GM19452 (cell line): ENCODE data around the gene RBMX2.
A peak's percentile ranks its signal among the peaks of the same experiment; 100 is the strongest.
"Not testable (repeated sequence)": the region's sequence is repeated elsewhere in the genome, so short reads cannot be mapped to it uniquely, and the experiment has no call there.

Source experiments
- ATAC-seq: cut with Tn5 transposase; IDR thresholded peaks from one replicate; pipeline ENCODE4 v1.9.1; 2021; ENCODE audit not compliant: unreplicated experiment

Gene RBMX2, protein sequence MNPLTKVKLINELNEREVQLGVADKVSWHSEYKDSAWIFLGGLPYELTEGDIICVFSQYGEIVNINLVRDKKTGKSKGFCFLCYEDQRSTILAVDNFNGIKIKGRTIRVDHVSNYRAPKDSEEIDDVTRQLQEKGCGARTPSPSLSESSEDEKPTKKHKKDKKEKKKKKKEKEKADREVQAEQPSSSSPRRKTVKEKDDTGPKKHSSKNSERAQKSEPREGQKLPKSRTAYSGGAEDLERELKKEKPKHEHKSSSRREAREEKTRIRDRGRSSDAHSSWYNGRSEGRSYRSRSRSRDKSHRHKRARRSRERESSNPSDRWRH

DNA sequence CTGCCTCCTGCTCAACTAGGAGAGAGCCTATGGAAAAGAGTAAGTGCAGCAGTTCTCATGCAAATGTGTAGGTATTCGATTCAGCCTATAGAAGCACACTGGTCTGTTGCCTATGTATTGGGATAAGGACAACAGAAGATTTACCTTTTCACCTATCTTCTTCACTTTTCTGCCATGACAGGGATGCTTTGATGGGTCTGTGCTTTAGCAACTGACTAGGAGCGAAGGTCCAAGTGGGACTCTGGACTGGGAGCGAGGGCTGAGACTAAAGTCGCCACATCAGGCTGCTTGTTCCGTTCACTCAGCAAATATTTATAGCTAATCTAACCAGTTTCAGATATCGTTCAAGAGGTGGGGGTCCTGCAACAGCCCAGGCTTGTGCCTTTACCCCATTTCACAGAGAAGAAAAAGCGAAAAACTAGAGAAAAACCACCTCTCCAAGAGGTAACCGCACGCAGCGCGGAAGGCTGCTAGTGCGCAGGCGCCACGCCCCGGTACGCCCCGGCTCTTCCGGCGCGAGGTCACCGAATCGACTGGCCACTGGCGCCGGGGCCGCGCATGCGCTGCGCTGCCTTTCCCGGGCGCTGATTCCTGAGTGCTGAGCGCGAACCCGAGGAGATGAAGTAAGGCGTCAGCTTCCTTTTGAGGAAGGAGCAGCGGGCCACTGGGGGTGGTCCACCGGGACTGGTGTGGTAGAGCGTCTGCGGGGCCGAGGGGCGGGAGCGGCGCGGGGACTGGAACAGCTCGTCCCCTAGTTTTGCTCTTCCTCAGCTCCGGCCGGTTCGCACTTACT, at the start of gene RBMX2:
Gene RBMX2, plus strand, starts transcription at position 573 of the 793 bp plus-strand sequence. Its CDS starts 46 bp downstream, at position 619.
- peak; percentile 95 for ATAC-seq

DNA sequence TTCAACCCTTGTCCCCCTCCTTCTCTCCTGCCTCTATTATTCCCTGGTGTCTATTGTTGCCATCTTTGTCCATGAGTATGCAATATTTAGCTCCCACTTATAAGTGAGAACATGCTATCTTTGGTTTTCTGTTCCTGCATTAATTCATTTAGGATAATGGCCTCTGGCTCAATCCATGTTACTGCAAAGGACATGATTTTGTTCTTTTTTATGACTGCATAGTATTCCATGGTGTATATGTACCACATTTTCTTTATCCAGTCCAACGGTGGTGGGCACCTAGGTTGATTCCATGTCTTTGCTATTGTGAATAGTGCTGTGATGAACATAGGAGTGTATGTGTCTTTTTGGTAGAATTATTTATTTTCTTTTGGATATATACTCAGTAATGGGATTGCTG, 49.7 kb upstream of the RBMX2 start:
- not testable (repeated sequence) for ATAC-seq

DNA sequence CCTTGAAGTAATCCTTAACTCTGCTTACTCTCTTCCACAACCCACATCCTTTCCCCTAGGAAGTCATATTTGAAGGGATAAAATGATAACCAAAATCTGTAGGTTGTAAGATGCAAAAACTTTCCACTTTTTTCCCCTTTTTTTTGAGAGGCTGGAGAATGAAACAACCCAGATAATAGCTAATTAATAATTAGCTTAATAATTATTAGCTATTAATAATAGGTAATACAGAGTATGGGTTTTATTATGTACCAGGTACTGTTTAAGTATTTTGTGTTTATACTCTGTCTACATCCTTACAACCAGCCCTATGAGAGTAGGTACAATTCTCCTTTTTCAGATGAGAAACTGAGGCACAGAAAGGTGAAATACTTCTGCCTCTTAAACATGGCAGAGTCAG, 25.7 kb upstream of the RBMX2 start:
- no peak for ATAC-seq

DNA sequence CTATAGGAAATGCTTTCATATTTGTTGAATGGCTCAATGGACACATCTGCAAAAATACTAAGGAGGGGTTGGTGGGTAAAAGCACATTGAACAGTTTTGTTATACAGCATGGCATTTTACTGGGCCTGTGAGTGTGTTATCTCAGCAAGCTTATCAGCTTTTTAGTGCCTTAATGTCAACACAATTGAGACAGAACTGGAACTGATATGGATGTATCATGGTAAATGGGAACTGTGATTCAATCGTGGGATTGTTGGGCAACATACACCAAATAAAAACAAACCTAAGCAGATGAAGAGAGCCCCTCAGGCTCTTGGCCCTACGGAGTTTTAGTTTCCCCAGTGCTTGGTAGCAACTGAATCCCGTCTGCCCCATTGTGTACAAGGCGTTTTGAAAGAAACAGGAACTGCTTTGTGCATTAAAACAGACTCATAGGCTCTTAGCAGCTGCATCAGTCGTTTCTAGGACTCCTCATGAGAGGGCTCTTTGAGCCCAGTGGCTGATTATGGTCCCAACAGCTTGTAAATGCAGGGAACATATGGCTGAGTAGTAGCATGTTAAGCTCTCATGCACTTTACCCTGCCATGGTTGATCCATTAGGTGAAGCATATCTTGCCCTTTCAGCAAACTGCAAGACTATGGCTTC, 23.6 kb upstream of the RBMX2 start:
- ATAC-seq, result no peak

DNA sequence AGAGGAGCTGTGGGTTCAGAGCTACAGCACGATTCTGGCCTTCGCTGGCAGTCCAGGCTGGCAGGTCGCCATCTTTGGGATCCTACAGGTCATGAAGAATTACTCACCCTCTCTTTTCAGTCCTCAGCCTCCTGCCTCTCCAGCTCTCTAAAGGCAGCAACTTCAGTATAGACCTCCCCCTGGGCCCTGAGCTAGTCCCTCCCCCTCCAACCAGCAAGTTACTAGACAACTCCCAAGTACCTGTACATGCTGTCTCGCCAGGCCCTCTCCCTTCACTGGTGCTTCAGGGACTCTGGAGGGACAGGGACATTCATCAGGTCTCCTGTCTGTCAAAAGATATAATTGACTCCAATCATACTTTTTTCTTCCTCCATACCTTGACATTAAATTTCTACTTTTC, 16.3 kb upstream of the RBMX2 start, which contains the start of gene GPR119:
Gene GPR119, minus strand, starts transcription at position 155 of the 400 bp plus-strand sequence. CDS start 227 bp downstream, outside the sequence.
- no peak for ATAC-seq

DNA sequence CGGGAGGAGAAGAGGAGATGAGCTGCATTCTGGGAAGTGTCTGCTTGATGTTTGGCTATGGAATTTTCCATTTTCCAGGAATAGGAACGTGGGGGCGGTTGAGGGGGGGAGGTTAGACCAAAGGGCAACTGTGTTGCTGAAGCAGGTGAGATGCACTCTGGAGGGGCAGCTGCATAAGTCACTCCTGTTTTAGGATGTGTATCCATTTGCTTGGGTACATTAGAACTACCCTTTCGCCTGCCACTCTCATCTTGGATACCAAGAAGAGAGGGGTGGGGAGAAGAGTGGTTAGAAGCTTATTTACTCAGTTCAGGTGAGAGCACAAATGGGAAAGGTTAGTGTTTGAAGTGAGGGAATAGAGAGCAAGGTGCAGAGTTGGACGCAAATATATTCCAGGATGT, 15.4 kb upstream of the RBMX2 start:
- ATAC-seq, result no peak

DNA sequence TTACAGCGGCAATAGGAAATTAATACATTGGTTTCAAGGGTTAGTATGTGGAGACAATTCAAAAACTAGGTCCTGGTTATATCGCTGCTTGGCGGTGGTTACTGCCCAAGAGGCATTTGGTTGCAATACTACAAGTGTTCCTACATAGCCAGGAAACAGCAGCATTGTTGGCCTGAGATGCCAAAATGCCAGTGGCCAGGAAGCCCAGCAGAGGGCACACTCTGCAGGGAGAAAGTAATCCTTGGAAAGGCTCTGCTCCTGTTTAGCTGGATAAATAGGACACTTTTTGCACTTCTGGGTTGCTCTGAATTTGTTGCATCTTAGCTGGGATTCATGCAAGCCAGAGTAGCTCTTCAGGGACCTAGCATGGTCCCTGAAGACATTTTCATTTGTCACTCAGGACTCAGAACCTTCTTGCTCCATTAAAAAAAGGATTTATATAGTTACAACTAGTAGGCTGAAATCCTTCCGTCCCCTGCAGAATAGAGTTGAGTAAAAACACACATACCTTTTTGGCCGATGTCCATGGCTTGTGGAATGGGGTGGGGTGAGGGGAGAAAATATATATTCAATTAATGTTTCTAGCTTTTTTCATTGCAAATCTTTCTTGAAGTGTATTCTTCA, 8.2 kb upstream of the RBMX2 start:
- no peak for ATAC-seq

DNA sequence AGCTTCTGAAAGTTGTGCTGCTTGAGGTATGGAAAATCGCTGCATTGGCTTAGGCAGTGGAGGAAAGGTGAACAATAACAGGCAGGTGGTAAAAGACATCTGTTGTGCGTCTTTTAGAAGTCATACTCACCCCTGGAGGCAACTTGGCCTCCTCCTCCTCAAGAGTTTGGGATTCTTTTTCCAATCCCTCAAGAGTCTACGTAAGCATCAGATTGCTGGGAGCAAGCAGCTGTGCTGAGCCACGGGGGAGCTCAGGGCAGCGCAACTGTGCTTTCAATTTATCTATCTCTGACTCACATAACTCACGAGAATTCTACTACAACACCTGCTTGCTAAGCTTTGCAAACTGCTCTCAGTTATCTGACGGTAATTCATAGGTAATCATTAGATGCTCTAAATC, 6.4 kb upstream of the RBMX2 start:
- ATAC-seq, result no peak

DNA sequence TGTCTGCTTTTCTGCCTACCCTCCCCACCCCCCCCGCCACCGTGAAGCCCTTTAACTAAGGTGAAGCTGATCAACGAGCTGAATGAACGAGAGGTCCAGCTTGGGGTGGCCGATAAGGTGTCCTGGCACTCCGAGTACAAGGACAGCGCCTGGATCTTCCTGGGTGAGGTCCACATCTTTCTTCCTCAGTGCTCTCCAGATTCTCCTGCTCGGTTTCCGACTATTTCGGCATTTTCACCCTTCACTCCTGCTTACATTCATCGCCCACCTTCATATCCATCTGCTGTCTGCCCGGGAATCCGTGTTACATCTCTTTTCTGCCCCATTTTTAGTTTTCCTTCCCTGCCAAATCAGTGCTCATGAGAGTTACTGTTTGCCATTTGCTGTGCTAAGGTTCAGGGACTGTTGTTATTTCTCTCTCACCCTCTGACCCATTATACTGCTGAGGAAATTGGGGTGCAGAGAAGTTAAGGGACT, 459 bp downstream of the RBMX2 start:
- no peak for ATAC-seq

DNA sequence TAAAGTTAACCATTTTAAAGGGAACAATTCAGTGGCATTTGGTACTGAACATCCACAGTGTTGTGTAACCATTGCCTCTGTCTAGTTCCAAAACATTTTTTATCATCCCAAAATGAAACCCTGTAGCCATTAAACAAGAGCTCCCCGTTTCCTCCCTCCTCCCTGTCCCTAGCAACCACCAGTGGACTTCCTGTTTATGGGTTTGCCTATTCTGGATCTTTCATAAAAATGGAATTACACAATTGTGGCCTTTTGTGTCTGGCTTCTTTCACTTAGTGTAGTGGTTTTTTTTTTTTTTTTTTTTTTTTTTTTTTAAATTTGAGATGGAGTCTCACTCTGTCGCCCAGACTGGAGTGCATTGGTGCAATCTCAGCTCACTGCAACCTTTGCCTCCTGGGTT, 11.6 kb downstream of the RBMX2 start:
- ATAC-seq, result no peak

DNA sequence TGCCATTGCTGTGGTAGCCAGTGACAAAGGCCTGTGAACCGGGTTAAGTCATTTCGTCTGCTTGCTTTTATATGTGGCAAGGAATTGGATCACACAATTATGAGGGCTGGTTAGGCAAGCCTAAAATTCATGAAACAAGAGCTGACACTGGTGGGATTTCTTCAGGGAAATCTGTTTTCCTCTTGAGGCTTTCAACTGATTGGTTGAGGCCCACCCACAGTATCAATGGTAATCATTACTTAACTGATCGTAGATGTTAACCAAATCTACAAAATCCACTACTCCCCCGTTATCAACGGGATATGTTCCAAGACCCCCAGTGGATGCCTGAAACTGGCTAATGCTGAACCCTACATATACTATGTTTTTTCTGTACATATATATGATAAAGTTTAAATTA, 13.0 kb downstream of the RBMX2 start:
- ATAC-seq, result no peak

DNA sequence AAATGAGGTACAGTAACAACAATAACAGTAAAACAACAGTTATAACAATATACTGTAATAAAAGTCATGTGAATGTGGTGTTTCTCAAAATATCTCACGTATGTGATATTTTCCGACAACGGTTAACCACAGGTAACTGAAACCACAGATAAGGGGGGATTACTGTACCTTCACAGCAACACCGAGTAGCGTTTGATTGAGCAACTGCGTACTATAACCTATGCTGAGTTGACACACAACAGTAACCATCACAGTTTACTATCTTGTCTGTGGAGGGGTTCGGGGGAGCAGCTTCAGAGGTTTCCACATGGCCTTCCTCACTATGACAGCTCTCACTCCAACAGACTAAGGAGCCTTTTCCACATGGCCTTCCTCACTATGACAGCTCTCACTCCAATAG, 13.4 kb downstream of the RBMX2 start:
- no peak for ATAC-seq

DNA sequence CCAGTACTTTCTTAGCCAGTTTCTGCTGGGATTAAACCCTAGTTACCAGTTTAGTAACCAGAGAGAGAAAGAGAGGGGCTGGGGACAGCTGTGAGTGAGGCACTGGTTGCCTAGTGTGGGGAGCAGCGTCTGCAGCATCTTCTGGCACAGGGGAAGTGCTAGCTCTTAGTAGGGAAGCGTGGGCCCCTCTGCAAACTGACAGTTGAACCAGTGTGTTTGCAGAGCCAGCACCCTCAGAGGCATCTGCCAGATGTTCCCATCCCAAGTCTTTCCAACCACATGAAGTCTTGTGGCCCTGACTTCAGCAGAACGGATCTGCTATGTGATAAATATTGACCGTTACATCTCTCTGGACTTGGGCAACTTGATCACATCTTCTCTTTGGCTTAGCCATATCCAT, 15.0 kb downstream of the RBMX2 start:
- ATAC-seq, result no peak

DNA sequence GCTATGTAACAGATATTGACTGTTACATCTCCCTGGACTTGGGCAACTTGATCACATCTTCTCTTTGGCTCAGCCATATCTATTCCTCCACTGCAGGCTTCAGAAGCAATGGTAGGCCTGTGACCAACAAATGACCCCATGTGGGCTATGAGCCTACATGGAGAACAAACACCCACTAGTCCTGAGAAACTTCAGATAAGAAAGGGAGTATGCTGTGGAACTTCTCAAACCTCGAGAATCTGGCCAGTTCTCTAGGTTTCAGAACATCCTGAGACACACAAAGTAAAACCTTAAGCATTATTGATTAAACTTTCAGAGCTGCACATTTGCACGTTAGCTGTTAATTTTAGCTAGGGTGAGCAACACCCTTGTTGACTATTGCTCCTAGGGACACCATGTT, 16.3 kb downstream of the RBMX2 start:
- ATAC-seq, result peak; percentile 41

DNA sequence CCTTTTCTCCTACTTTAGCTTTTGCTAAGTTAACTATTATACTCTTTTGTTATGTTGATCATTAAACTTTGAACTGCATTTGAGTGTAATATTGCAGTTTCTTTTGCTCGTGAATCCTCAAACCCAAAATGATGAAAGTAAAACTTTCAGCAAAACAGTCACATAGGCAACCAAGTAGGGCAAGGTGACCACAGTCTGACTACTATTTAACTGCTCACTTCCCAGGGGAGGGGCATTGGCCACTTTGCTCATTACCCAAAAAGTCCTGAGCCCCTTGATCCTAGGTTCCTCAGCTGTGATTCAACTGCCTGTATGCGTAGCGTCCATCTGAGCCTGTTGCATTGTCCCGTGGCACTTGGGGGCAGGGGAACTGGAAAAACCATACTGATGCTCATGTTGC, 17.0 kb downstream of the RBMX2 start:
- ATAC-seq, result peak; percentile 70

DNA sequence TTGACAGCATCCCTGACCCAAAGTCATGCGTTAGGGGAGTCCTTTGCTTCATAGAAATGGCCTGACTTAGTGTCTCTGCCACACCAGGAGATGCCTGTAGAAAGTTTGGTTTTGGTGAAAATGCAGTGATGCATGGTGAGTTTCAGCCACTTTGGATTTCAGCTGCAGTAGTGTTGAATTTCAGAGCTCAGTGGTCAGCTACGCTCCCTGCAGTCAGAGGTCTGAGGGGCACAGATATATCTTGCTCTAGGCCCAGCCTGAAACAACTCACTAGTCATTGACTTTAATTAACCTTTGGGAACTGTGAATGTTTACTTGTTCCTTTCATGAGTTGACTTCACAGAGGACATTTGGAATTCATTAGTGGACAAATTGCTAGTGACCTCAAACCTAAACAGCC, 17.5 kb downstream of the RBMX2 start:
- peak; percentile 59 for ATAC-seq

DNA sequence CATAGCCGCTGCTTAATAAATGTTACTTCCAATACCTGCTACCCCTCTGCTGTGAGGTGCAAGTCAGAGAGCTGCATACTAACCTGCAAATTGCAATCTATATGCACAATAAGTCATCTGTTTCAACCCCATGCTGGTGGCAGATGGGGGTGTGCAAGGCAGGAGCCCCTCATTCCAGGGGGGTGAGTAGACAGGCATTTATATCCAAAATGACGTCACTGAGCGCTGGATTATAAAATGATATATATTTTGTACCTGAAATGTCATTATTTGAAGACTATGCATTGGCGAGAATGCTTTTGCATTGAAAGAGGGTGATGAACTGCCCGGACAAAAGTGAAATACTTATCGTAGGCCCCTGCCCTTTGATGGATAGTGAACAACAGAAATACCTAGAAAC, 24.7 kb downstream of the RBMX2 start:
- no peak for ATAC-seq

DNA sequence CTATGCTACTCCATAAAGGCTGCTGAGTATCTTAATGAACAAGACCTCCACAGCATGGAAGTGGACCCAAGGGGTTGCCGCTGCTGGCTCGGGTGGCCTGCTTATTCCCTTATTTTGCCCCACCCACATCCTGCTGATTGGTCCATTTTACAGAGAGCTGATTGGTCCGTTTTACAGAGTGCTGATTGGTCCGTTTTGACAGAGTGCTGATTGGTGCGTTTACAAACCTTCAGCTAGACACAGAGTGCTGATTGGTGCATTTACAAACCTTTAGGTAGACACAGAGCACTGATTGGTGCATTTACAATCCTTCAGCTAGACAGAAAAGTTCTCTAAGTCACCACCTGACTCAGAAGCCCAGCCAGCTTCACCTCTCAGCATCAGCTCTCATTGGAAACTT, 27.4 kb downstream of the RBMX2 start:
- not testable (repeated sequence) for ATAC-seq

DNA sequence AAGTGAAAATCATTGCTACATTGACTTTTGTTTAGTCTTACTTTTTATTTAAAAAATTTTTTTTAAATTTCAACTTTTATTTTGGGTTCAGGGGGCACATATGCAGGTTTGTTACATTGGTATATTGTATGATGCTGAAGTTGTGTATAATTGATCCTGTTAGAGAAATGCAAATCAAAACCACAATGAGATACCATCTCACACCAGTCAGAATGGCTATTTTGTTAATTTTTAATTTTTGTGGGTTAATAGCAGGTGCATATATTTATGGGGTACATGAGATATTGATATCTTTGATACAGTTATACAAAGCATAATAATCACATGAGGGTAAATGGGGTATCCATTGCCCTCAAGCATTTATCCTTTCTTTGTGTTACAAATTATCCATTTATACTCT, 34.1 kb downstream of the RBMX2 start:
- ATAC-seq, result no peak

DNA sequence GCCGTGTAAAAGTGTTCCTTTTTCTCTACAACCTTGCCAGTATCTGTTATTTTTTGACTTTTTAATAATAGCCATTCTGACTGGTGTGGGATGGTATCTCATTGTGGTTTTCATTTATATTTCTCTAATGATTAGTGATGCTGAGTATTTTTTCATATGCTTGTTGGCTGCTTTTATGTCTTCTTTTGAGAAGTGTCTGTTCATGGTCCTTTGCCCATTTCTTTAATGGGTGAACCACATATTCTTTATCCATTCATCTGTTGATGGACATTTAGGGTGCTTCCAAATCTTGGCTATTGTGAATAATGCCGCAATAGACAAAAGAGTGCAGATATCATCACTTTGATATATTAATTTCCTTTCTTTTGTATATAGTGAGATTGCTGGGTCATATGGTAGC, 36.2 kb downstream of the RBMX2 start:
- not testable (repeated sequence) for ATAC-seq

DNA sequence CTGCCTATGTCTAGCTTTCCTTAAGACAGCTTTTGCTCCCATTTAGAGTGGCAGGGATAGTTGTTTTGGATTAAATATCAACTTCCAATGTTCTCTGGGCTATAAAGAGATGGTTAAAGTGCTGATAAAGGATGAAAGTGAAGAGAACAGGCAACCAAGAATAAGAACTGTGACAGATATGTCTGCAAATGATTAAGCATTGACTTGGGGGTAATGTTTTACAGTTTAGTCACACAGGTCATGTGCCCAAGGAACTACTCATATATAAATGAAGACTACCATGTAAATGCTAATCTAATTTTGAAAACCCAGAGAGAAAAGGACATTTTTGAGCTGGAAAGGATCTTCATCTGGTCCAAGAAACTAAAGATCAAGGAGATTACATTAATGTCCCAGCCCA, 42.1 kb downstream of the RBMX2 start:
- no peak for ATAC-seq
